HG03097 (cell line): ENCODE results near the gene SORCS2.
"Not testable (repeated sequence)": the region's sequence is repeated elsewhere in the genome, so short reads cannot be mapped to it uniquely, and the experiment has no call there.

Experiments
- ATAC-seq: cut with Tn5 transposase; IDR thresholded peaks from one replicate; pipeline ENCODE4 v1.9.1; 2021; ENCODE audit not compliant: unreplicated experiment, low FRiP score

The SORCS2 gene

DNA sequence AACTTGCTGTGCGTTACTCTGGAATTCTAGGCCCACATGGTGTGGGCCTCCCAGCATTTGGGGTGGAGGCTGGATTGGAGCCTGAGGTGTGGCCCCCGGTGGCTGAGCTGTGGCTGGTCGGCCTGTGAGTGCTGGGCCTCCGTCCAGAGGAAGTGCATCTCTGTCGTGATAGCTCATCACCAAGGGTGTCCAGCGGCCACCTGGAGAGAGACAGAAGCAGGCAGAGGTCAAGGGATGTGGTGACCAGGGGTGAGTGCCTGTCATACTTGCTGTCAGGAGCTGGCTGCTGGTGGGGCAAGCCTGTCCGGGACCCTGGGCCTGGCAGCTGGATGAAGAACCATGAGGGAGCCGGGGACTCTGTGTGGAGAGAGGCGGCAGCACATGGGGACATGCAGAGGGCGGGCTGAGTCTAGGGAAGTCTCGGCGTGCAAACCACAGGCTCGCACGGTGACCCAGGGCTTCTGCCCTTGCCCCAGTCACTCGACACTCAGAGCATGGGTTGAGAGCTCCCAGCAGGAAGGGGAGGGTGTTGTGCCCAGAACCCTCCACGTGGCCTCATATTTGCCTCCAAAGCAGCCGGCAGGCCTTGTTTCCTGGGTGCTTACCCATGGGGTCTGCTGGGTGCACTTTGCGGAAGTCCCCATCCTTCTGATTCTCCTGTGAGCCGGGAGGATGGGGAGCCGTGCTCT is 6.2 kb downstream of the SORCS2 start:
- no peak for ATAC-seq

DNA sequence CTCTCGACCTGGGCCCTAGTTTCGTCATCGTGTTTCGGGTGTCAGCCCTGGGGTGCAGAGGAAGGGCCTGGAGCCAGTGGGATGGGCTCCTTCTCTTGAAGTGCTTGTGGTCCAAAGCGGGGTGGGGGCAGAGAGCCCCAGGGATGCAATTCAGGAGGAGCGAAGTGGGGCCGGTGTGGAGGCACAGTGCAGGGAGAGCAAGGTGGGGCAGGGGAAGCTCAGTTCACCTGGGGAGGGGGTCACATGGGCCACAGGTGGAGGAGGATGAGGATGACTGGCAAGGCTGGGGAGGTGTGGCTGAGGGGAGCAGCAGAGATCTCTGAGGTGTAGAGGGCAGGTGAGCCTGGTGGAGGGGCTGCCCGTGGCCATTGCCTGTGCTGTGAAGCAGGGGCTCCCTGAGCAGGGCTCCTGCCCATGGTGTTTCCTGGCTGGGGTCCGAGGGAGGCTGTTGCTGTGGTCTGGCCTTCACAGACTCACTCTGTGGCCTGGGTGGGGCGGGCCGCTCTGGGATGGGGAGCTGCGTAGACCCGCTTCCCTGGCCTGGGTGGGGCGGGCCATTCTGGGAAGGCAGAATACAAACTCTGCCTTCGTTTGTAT is 6.9 kb downstream of the SORCS2 start:
- no peak for ATAC-seq

DNA sequence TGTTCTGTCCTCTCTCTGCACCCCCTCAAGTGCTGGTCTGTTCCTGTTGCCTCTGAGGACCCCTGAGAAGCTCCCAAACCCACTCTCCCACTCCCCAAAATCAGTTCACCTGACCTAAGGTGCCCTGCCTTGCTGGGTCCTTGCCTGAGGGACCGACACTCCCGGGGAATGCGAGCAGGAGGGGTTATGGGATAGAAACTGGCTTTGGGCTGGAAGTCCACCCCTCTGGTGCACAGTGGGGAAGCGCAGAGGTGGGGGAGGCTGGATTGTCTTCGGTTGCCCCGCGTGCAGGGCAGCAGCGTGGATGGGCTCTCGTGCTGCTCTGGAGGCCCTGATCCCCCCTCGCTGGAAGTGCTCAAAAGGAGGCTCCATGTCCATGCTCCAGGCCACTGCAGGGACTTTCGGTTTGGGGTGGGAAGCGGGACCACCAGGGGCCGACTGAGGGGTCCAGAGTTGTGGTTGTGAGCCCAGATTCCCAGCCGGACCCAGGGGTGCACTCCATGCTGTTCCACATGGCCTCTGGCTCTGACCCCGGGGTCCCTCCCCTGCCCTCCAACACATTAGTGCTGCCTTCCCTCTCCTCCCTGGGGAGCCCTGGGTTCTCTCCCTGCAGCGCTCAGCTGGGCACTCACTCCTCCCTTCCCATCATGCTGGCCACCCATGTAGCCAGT is 7.6 kb downstream of the SORCS2 start:
- no peak for ATAC-seq

DNA sequence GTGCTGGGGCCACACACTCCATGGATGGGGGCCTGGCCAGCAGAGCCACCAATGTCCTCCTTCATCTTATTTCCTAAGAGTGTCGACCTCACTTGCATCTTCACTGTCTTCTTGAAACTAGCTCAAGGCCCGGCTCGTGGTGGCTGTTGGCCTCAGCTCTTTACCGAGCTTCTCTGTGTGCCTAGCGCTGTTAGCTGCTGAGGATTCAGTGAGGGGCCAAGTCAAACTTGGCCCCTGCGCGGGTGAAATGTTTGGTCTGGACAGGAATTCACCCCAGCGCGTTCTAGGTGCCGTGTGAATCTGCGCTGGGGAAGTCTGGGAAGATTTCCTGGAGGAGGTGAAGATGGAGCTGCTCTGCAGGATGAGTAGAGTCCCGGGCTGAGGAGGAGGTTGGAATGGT is 8.5 kb downstream of the SORCS2 start:
- ATAC-seq, result no peak

DNA sequence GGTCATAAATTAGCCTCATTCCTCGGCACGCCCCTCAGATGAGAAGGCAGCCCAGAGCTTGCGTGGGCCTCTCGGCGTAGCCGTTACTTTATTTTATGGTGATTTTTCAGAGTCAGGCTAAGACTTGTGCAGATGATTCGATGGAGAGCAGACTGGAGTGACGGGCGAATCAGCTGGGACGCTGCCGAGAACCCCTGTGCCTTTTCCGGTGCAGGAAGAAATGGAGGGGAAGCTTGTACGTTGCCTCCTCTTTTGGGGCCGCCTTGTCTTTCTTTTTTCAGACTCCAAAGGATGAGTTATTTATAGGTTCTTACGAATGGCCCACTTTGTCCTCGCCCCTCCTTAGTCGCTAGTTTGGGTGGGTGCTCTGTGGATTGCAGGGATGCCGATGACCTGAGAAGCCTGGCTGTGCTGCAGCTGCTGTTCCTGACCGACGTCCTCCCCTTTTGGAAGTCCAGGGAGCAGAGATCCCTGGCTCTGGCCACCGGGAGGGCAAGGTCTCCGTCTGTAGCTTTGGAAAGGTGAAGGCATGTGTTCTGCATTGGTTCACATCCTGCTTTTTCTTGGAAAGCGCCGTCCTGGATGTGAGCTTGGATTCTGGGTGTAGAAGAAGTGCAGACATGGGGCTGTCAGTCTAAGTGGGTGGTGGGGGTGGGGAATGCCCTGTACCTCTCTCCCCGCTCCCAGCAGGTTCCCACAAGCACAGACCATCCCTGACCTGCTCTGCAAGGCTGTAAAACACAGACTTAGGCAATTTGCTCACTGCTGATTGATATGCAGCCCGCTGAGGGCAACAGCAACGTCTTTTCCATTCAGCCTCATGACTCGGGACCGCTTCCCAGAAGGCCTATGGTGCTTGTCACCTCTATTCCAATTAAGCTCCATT is 9.3 kb downstream of the SORCS2 start:
- ATAC-seq, result no peak

DNA sequence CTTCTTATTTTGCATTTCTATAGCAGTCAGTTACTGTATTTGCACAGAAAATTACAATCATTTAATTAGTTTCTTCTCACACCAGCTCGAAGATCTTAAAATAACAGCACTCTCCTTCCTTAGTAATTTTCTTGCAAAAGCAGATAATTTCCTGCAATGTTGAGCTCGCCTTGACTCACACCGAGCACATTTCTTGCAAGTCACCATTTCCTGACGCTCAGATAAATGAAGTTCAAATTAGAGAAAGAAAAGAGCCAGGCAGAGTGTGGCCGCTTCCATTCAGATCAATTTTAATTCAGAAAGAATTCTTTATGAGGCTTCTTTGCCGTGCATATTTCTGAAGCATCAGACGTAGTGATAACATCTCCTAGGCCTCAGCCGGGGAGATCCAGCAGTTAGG is 10.1 kb downstream of the SORCS2 start:
- ATAC-seq, result no peak

DNA sequence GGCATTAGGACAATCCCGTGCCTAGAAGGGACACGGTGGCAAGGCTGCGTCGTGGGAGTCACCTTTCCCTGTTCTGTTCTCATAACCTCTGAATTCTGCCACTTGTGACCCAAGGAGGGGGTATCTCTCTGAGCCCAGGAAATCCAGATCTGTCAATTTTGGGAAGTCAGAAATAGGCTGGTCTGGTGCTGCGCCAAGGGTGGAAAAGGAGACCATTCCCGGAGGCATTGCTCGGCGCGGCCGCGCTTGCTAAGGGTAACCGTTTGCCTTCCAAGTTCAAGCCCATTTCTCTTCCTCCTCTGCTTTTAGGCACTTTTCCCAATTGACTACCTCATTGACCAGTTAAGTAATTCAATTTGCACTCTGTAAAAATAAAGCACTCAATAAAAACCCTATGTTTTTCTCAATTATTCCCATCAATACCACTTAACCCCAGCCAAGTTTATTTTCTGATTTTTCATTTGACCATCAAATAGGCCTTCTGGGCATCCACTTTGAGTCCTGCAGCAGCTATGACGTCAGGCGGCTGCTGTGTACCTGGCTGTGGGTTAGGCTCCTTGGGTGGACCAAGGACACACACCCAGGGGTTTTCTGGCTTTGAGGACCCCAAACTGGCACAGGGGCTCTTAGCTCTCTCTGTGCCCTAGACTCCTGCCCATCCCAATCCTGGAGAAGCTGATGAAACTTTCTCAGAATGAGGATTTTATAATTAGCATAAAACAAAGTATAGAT is 12.5 kb downstream of the SORCS2 start:
- no peak for ATAC-seq

DNA sequence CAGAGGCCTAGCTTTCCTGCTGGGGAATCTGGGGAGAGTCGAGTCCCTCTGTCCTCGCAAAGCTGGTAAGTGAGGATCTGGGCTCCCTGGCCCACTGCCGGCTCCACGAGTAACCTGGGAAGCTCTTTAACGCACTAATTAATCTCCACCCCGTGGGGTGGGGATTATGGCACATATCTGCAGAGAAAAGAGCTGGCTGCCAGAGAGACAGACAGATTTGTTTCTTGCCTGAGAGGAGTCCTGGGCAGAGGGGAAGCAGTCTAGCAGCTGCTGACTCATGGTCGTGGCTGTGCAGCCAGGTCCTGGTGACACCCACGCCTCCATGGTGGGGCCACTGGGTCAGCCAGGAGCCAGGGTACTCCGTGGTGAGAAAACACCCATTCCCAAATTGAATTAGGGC is 14.0 kb downstream of the SORCS2 start:
- ATAC-seq, result no peak

DNA sequence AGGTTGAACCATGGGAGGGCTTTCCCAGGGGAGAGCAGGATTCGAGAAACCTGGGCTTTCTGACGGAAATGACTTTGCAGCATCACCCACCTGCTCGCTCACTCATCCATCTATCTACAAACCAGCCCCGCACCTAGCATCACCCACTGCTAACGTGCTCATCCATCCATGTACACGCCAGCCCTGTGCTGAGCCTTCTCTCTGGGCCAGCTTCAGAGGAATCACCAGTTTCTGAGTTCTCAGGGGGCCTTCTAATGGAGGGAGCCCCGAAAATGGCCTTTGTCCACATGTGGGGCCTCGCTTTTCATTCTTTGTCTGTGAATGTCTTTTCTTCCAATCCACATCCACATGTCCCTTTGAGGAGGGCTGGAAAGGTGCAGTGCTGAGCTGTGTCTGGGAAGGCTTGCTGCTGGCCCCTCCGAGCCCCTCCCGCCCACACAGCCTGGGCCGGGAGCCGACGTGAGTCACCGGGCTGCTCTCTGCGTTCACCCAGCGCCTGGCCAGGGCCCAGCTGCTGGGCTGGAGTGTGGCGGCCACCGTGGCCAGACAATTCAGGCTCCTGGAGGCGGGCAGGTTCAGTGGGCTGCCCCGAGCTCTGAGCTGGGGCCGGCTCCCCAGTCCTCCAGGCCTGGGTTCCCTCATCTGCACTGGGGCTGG is 14.7 kb downstream of the SORCS2 start:
- ATAC-seq, result no peak

DNA sequence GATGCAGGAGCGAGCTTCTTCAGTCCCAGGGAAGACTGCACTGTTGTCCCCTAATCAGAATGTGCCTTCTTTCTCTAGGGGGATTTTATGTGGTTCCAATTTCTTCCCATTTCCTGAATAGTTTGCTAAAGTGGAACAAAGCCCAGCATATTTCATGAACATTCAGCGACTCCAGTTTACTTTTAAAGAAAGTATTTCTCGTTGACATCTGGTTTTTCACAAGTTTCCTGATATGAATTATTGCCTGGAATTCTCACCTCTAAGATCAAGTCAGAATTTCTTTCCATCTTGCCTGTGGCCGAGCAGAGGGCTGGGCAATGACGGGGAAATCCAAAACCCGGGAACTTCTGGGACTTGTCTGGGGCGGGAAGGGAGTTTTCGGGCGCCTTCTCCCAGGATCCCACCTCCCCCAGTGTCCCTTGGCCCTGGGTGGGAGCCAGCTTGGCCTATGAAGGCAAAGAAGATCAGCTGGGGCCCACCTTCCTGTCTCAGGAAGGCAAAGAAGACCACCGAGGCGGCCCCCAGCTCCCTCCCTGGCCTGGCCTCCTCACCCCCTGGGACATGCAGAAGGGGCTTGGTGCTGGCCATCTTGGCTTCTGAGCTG is 15.4 kb downstream of the SORCS2 start:
- ATAC-seq, result no peak

DNA sequence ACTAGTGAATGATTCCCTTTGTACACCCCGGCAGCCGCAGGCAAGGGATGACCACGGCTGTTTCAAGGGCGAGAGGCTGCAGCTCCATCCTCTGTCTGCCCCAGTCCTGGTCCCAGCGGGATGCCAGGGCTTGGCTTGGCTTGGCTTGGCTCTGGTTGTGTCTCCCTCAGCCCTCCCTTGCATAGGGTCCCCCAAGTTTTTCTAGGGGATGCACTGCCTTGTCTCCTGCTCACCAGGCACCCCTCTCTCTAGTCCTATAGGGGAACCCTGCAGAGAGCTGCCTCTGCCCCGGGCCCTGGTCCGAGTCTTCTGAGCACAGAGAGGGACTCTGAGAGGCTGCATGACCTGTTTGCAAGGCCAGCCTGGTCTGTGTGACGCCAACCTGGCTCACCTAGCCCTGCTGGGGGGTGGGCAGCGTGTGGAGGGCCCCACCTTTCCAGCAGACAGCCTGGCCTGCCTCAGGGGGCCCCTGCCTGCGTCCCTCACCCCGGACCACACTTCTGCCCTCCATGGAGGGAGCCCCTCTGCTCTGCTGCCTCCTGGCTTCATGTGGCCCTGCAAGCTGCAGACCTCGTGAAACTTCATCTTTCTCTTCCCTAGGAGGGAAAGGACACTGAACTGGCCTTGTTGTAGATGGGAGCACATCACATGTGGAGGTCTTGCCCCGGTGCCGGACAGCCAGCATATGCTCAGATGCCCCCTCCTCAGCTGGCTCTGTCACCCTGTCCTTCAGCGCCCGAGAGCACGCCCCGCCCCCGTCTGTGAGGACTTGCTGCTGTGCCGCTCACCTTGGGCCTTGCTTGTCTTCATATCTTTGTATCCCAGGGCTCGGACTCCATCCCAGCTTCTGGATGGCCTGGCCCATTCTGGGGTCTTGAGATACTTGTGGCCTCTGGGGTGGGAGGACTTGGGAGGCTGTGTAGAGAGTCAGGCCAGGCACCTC is 16.4 kb downstream of the SORCS2 start:
- ATAC-seq, result no peak

DNA sequence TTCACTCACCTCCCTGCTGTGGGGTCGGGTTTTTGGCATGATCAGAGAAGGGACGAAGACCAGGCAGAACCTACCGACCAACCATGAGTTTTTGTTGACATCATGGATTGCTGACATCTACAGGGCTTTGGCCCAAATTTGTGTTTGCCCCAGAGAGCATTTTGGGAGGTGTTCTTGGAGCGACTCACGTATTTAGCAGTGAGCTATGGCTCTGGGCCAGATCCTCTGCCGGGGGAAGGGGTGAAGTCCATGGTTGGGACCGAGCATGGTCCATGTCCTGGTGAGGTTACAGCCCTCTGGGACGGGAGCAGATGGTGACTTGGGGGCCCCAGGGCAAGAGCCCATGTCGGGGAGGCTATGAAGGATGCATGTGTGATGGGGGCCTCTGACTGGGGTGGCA is 17.4 kb downstream of the SORCS2 start:
- no peak for ATAC-seq

DNA sequence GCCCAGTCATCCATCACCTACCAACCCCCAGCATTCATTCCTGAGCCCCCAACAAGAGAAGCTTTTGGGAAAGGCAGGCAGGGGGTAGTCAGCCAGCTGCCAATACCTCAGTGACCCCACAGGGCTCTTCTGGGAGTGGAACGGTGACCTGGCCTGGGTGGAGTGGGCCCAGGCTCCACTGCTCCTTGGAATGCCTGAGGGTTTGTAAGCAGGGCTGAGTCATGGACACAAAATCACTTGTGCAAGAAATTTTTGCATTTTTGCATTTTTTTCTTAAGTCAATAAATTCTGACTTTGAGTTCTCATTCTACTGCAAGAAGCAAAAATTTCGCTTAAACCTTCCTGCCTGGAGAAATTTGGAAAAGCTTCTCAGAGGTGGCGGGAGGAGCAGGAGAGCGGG is 18.5 kb downstream of the SORCS2 start:
- ATAC-seq, result no peak

DNA sequence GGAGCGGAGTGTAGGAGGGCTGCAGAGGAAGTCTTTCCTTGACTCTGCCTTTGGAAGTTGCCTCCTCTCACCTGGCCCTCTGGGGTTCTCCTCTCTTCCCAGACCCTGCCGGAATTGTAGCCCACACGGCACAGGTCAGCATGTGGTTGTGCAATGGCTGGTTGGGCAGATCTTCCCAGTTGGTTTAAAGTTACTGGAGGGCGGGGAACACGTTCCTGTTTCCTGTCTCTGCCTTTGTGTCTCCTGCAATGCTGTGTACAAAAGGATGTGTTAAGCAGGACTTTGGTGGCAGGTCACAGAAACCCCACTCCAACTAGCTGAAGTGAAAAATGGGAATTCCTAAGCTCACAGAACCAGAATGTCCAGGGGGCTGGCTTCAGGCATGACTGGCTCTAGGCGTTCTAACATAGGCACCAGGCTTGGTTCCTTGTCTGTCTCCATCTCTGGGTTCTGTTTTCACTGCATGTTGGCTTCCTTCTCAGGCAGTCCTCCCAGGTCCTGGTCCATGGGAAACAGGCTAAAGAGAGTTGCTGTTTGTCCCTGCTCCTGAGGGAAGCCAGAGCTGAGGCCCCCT is 19.9 kb downstream of the SORCS2 start:
- no peak for ATAC-seq

DNA sequence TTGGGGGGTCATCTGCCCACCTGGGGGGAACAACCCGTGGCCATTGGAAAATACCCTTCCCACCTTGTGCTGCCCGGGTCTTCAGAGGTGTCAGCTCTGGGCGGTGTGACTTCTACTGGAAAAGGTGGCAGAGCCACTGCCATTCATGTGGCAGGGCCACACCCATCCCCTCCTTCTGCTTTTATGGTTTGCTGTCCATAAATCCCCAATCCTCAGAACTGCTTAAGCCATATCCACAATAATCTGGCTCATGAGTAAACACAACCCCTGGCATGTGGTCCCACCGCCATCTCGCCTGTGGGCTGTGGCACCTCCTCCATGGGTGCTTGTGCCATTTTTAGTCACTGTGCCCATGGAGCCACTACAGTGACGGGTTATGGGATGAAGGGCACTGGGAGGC is 20.6 kb downstream of the SORCS2 start:
- ATAC-seq, result no peak

DNA sequence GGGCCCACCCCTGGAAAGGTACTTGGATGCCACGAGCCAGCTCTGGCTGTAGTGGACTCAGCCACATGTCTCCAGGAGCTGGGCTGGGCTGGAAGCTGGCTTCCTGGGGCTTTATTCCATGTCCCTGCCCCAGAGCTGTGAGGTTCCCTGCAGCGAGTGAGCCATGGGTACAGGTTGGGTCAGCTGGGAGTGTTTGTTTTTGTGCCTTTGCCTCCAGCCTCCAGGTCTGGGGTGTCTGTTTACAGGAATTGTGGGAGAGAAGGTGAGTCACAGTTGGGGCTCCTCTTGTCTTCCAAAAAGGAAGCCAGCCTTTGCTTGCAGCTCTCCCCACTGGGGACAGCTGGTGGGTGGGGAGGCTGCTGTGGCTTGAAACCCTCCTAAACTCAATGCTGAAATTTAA is 21.5 kb downstream of the SORCS2 start:
- ATAC-seq, result no peak

DNA sequence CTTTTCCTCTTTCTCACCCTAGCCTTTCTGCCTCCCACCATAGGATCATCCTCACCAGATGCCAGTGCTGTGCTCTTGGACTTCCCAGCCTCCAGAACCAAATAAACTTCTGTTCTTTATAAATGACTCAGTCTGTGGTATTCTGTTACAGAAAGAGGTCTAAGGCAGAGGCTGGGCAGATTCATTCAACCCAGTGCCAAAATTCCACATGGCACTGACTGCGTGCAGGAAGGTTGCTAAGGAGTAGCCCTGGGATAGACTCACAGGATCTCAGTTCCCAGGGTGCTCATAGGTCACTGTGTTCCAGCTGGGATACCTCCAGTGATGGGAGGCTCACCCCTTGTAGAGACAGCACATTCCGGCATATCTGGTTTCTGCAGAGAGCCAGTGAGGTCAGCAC is 22.0 kb downstream of the SORCS2 start:
- no peak for ATAC-seq

DNA sequence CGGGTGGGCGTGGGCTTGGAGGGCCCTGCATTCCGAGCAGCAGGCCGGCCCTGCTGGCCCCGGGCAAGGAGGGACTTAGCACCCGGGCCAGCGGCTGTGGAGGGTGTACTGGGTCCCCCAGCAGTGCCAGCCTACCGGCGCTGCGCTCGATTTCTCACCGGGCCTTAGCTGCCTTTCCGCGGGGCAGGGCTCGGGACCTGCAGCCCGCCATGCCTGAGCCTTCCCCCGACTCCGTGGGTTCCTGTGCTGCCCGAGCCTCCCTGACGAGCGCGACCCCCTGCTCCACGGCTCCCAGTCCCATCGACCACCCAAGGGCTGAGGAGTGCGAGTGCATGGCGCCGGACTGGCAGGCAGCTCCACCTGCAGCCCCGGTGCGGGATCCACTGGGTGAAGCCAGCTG is 22.8 kb downstream of the SORCS2 start:
- not testable (repeated sequence) for ATAC-seq
